DMS153 treated with DMSO at 0.1 percent for 48 hours (cell line): ENCODE data around the gene RIN3.
A peak's percentile ranks its signal among the peaks of the same experiment; 100 is the strongest.
"Not testable (repeated sequence)": the region's sequence is repeated elsewhere in the genome, so short reads cannot be mapped to it uniquely, and the experiment has no call there.

ENCODE experiments used
- DNase-seq: peaks from one replicate; lab custom pipeline; 2025; ENCODE audit not compliant: unreplicated experiment; lab: John Stamatoyannopoulos, UW

Gene RIN3

DNA sequence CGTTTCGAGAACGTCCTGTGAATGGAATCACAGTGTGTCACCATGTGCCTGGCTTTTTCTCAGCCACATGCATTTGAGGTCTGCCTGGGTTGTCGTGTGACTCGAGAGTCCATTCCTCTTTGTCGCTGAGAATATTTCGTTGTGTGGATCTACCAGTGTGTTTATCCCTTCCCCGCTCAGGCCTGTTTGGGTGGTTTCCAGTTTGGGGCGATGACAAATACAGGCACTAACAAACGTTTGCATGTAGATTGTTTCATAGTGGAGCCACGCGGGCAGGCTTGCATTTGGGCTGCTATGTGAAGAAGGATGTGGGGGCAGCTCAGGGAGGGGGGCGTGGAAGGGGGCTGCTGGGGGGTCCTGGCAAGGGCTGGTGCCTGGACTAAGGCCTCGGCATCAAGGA lies 14.1 kb downstream of the RIN3 start:
- no peak for DNase-seq

DNA sequence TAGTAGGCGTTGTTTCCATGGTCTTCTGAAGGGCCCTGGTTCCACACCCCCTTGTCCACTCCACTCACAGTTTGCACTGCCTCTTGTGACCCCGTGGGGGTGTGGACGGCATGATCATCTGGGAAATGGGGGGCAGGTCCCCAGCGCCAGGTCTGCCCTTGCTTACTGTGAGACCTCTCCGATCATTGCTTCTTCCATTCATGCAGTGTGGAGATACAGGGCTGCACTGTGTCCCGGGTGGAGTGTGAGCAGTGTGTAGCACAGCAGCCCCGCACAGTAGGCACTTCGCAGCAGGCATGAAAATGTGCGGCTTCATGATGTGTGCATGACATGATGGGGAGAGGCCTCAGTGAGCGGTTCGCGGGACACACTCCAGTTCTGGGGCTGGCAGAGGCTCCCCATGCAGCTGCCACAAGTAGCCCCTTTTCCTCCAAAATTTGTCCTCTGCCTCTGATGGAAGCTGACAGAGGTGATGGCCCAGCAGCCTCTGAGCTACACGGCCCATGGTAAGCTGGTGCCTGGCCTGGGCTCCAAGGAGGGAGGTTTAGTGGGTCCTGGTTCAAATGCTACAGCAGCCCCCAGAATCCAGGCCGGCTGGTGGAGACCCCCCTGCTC lies 15.0 kb downstream of the RIN3 start:
- DNase-seq = no peak

DNA sequence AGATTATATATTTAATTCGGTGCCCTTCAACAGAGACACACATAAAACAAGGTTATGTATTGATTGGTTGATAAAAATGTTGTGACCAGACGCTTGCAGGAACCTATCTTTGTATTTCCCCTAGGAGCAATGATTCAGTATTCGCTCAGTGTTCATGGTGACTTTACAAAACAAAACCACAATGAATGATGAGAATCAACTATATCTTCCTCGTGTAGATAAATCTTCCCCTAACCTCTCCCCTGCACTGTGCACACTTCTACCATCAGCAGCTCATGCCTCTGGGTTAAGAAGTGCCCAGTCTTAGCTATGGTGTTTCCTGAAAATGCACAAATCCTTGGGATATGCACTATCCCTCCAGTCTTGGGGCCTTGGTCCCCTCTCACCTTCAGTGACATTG lies 16.3 kb downstream of the RIN3 start:
- no peak for DNase-seq

DNA sequence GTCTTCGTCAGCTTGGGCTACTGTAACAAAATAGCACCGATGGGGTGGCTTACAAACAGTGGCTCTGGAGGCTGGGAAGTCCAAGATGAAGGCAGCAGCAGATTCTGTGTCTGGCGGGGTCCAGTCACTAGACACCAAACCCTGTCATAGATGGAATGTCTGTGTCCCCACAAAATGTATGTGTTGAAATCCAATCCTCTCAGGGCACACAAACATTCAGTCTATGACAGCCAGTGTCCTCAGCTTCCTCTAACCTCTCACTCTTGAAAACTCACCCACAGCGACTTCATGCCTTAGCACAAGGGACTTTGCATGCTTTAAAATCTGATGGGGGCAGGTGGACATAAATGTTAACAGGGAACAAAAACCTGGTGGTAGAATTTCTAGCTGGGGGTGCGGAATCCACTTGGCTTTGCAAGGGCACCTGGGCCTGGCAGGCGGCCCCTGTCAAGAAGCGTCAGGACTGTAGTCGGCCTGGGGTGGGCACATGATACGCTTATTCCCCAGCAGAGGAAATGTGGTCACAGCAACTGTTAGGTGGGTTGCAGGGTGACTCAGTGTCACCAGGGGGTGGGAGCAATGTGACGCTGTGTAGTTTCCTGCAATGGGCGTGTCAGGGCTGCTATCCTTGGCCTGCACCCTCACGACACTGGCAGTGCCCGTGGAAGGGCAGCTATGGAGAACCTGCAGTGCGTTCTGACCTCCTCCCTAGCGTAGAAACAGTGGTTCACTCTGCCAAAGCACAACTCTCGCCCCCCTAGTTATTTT lies 17.7 kb downstream of the RIN3 start:
- DNase-seq = no peak

DNA sequence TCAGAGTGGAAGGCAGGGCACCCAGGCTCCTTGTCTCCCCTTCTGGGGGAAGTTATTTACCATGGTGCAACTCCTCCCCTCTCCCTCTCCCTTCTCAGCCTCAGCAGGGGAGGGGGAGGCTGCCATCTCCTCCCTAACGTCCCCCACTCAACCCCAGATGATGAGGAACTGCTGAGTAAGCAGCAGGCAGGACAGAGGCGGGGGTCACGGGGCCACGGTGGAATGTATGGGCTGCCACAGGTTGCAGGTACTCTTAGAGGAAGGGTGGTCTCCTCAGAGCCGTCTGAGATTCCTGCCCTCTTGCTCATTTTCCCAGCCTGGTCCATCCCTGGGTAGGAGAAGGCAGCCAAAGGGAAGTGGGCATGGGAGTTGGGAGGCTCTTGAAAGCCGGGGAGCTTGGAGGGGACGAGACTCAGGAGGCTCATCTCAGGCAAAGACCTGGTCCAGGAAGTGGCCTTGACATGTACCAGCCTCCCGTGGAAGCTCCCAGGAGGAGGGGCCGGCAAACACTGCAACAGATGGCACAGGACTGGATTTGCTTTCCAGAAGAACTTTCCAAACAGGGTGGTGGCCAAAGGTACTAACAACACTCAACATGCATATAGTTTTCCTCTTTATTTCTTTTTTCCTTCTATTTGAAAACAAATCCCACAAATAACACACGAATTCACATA lies 19.0 kb downstream of the RIN3 start:
- DNase-seq = no peak

DNA sequence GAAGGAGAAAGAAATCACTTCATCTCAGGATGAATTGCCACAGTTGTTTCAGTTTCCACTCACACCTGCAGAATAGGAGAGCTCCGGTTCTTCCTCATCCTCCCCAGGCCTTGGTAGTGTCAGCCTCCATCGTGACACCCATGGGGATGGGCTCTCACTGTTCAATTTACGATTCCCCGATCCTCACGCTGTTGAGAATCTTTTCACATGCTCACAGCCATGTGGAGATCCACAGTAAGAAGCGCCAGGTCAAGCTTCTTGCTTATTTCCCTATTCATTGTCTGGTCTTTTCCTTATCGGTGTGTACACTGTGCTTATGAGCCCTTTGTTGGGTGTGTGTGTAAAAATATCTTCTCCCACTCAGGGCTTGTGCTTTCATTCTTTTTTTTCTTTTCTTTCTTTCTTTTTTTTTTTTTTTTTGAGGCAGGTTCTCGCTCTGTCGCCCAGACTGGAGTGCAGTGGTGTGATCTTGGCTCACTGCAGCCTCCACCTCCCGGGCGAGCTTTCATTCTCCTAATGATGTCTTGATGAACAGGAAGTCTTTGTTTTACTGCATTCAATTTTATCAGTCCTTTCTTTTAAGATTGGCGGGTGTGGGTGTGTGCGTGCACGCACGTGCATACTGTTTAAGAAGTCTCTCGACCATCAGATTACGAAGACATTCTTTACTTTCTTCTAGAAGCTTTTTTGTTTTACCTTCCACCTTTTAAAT lies 21.5 kb downstream of the RIN3 start:
- no peak for DNase-seq

DNA sequence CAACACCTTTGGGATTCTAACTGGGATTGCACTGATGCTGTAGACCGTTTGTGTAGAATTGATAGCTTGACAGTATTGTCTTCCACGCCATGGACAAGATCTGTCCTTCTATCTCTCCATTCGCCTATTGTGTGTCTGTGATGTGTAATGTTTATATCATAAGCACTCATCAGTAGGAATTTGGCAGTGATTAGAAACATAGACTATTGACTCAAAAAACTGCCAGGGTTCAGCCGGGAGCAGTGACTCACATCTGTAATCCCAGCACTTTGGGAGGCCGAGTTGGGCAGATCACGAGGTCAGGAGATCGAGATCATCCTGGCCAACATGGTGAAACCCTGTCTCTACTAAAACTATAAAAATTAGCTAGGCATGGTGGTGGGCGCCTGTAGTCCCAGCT lies 22.6 kb downstream of the RIN3 start:
- DNase-seq = not testable (repeated sequence)

DNA sequence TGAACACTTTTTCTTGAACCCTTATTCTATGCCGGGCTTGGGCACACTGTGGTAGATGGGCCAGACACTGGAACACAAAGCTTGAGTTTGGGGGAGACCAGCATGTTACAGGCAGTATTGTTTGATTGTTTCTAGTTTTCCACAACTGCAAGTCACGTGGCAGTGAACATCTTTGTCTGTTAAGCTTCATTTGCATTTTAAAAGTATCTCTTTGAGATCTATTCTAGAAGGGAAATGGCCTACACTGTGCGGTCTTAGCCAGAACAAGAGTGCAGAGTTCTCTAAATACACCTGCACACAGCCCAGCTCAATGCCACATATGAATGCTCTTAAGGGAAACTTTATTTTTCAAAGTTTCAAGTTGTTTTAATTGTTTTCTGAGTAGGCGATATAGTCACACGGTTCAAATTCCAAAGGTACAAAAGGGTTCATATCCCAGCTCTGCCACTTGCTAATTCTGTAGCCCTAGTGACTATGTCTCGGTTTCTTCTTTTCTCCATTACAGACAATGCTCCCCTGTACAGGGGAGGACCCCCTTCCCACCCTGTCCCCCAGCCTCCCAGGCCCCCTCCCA lies 24.9 kb downstream of the RIN3 start:
- no peak for DNase-seq

DNA sequence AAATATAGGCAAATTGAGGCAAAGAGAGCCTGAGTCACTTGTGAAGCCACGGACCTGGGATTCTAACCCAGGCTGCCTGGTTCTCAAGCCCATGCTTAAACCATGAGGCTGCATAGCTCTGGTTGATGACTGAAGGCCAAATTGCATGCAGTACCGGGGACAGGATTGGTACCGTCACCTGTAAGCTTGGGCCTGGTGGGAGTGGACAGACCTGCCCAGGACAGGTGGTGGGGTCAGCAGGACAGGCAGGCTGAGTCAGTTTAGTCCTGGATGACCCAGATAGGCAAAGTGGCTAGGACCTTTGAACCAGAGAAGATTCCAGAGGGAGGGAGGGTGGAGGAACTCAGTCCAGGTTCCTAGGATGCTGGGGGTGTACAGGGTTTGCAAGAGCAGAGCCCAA lies 25.8 kb downstream of the RIN3 start:
- no peak for DNase-seq

DNA sequence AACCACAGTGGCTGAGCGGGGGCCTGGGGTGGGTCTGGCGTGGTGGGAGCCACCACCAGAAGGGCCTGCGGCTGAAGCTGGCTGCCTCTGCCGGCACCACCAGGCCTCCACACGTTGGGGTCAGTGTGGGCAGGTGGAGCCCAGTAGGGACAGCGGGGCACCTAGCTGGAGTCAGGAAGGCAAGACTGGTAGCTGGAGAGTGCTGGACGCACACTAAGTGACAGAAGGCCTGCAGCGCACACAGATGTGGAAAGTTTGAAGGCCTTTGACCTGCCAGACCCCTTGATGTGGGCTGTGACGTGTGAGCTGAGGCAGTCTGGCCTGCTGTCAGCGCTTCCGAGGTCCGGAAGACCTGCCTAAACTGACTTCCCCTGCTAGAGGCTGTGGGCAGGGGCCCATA lies 26.3 kb downstream of the RIN3 start:
- no peak for DNase-seq

DNA sequence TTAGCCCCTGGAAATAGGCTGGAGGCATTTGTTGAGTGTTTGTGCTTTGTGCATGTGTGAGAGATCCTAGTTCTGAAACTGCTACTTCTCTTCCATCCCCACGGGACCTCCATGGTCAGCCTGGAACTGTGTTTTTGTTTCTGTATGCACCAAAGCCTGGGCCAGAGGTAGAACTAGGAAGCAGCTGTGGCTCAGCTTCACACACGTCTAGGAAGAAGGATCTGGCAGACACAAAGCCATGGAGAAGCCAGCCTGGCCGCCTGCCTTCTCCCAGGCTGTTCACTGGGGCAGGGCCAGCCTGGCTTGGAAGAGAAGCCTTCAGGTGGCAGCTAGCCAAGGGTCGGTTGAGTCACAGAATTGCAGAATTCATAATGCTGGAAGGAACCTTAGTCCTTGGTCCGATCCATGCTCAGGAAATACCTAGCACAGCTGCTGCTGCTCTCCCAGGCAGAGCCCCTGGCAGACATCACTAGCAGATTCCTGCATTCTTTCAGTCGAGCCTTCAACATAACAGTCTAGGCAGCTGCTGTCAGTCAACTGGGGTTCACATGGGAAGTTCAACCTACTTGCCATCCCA lies 27.0 kb downstream of the RIN3 start:
- DNase-seq = no peak

DNA sequence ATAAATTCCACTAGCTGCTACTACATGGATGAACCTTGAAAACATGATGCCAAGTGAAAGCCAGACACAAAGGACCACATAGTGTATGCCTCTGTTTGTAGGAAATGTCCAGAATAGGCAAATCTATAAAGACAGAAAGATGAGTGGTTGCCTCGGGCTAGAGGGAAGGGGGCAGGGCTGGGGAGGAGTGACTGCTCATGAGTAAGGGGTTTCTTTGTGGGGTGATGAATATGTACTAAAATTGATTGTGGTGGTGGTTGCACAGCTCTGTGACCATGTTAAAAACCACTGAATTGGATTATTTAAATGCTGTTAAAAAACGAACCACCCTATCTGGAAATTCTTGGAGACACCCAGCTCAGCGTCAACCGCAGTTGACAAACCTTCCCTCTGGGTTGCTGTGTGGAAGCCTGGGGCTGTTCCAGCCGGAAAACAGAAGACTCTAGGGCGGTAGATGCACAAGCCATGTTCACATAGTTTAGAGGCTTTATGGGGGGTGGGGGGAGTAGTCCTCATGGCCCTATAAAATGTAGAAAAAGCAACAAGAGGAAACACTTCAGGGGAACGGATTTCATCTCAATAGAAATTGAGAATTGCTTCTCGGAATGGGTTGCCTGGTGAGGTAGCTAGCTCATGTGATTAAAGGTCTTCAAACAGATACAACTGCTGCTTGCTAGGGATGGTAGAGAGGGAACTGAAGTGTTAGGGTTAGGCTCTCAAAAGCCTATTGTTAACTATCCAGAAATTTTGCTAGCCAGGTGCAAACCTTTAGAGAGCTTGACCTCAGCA lies 29.4 kb downstream of the RIN3 start:
- no peak for DNase-seq

DNA sequence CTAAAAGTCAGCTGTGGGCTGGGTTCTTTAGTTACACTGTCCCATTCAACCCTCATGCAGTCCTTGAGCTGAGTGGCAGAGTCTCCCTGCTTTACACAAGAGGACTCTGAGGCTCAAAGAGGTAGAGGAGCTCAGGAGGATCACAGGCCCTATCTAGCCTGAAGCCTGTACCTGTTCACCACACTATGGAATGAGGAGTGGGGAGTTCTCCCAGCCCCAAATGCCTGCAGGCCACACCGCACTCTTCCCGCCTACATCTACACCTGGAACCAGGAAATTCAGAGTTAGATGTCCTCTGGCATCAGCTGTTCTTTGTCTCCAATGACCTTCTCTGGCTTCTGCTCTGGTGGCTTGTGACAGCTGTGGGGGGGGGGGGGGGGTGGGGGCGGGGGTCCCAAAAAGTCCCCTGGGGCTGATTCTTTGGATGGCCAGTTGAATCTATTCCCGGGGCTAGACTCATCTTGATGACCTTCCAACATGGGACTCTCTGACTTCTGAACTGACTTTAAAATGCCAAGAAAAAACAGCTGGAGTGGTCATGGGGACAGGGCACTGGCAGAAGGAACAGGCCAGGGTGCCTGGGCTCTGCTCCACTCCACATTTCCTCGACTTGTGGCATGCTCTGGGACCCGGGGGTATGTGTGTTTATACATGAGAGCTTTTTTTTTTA lies 30.6 kb downstream of the RIN3 start:
- DNase-seq = no peak

DNA sequence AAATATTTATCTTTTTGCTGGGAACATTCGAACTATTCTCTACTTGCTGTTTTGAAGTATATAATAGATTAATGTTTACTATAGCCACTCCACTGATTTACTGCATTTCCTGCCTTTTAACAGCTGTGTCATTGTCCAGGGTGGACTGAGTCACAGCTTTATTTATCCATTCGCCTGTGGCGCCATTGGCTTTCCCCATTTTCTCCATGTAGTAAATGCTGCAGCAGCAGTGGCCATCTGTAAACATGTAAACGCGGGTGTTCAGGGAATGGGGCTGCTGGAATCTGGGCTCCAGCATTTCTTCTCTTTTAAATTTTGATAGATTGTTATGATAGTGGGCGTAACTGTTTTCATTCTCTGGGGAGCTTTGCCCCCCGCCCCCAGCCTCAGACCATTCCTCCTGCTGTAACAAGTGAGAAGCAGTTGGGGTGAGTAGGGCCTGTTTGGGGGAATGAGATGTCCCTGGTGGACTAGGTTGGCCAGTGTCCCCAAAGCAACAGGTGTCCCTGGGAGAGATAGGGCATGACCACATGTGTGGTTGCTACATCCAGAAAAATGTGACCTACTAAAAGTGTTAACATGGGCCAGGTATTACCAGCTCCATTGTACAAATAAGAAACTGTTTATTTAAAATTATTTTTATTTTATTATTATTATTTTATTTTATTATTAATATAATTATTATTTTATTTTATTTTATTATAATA lies 32.9 kb downstream of the RIN3 start:
- peak; percentile 42 for DNase-seq

DNA sequence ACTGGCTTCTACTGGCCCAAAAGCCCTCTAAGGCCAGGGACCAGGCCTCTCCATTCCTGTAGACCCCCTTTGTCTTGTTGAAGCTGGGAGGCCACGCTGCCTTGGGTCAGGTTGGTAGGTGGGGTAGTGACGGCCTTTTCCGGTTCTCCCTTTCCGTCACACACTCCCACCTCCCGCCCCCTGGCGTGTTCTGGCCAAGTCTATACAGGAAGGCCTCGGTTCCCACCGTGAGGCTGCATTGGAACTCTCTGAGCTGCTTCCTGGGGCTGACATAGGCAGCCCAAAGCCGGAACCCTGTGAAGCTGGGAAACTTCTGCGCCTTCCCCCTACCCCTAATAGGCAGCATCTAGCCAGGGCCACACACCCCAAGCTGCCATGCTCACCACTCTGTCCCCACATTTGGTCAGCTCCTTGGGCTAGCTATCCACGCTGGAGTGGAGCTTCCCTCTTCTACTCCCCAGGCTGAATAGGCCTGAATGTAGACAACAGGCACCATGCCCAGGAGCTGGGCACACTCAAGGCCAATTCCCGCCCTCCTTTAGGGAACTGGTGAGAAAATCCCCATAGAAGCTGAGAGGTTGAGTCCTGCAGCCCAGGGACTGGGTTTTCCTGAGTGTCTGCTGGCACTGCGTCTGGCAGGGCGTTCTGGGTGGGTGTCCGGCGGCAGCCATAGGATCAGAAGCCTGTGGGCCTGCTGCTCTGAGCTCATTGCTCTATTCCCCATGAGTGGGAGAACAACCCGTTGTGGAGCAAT lies 35.7 kb downstream of the RIN3 start:
- DNase-seq = no peak

DNA sequence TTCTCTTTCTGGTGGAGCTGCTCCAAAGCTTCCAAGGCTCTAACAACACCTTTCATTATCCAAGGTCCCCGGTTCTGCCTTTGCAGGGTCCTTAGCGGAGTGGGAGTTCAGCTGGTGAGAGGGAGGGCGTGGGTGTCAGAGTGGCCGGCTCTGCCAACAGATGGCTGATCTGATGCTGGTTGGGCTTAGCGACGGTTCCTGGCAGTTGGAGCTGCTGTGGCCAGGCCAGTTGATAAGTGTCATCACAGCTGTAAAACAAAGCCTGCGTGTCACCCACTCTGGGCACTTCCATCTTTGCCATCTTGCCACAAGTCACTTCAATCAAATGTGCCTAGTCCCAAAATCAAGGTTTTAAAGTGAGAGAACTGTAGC lies 36.3 kb downstream of the RIN3 start:
- DNase-seq = no peak

DNA sequence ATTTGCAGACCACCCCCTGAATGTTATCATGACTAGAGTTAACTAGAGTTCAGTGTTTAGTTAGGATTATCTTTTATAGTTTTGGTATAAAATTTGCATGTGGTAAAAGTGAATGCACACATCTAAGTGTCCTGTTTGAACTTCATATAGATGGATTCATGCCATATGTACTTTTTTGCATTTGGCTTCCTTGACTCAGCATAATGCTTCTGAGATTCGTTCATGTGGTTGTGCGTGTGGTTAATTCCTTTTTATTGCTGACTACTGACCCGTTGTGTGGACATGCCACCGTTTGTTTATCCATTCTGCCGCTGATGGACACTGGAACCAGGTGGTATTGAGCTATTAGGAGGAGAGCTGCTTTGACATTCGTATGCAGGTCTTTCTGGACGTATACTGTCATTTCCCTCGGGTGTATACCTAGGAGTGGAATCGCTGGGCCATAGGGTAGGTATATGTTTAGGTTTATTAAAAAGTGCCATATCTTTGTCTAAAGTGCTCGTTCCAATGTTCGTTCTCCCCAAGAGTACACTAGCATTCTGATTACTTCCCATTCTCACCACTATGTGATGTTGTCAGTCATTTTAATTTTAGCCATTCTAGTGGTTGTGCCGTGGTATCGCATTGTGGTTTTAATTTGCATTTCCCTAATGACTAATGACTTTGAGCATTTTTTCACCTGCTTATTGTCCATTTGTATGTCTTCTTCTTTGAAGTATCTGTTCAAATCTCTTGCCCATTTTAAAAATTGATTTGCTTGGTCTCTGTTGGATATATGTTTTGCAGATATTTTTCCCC lies 37.7 kb downstream of the RIN3 start:
- DNase-seq = no peak

DNA sequence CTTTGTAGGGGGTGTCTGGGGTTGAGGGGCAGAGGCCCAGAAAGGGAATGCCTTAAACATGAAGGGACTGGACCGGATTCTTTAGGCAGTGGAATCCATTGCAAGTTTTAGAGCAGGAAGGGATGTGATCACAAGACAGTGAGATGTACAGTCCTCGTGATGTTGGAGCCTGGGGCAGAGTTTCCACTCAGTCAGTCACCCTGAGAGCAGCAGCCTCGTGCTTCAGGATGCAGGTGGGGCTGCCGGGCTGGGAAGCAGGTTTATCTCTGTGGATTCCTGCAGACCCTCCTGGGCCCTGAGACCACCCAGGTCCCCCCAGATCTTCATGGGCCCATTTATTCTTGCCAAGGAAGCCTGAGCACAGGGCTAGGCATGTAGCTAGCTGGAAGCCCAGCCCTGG lies 38.5 kb downstream of the RIN3 start:
- DNase-seq = no peak
